Measurements from ENCODE around the gene CHCHD10.
A peak's percentile ranks its signal among the peaks of the same experiment; 100 is the strongest.

The CHCHD10 gene

DNA sequence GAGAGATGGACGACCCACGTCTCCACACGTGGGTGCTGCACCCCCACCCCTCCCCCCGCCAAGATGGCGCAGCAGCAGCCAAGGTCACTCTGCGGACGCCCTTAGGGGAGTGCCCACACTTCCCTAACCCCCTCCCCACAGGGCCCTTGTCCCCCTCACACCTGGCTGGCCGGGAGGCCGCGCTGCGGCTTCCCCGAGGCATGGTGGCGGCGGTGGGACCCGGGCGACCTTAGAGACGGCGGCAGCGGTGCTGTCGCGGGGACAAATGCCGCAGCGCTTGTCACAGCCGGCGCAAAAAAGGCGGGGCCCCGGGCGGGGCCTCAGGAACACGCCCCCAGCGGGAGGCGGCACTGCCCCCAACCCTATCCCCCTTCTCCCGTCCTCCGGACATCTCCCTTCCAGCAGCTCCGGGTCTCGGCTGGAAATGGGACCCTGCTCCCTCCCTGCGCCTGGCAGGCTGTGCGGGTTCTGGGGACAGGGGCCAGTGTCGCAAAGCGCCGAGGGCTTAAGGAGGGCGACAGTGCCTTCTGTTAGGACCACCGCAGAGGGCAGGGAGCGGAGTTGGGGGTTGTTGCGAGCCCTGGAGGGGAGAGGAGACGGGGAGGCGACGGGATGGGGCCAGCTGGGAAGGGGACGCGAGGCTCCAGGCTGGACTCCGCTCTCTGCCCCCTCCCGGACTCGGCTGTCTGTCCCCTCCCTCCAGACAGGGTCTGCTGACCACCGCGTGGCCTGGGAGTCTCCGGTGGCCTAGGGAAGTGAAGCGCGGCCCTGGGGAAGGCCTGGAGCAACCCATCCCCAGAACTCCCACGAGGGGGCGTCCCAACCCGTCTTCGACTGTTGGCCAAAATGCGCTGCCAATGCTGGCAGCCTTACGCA lies at the start of gene CHCHD10:
CHCHD10 (minus strand) TSS at position 300 of the 876 bp plus-strand sequence; CDS start at position 202, 98 bp downstream.
- DNase-seq = peak; percentile 53

DNA sequence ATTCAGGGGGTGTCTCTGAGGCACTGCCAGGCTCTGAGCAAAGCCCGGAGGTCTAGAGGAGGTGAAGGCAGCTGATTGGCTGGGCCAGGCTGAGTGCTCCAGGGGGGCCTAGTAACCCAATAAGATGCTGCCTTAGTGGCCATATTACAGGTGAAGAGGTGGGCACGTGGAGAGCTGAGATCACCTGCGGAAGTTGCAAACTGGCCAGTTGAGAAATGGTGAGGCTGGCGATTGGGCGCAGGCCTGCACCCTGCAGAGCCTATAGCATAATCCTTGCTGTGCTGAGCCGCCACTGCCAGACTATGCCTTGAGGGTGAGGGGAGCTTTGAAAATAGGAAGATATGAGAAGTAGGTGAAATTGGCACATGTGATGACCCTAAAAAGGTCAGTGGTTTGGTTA lies 49.4 kb upstream of the CHCHD10 start:
- no peak for DNase-seq

DNA sequence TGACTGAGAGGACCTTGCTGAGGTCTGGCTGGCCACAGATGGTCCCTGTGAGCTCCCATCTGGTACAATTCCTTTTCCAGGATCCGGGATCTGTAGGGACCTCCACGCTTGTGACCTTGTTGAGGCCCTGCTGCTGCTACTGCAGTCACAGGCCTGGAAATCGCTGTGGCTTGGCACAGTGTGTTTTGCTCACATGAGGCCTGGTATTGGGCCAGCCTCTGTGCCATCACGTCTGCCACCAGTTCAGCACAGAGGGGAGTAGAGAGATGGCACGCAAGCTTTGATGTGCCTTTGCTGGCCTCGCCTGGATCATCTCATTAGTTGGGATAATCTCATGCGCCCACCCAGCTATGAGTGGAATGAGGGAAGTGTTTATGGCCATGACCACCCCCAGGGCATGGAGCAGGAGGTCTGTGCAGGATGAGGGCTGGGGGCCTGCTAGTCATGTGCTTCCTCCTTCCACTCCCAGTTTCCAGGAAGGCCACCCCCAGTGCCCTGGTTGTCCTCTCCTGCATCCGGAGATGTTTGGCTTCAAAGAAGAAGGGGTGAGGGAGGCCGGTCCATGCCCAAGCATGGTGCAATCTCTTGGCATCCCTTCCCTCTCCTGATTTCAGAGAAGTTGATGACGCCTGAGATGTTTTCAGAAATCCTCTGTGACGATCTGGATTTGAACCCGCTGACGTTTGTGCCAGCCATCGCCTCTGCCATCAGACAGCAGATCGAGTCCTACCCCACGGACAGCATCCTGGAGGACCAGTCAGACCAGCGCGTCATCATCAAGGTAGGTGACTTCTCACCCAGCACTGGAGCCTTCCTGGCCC lies 48.6 kb upstream of the CHCHD10 start:
- no peak for DNase-seq

DNA sequence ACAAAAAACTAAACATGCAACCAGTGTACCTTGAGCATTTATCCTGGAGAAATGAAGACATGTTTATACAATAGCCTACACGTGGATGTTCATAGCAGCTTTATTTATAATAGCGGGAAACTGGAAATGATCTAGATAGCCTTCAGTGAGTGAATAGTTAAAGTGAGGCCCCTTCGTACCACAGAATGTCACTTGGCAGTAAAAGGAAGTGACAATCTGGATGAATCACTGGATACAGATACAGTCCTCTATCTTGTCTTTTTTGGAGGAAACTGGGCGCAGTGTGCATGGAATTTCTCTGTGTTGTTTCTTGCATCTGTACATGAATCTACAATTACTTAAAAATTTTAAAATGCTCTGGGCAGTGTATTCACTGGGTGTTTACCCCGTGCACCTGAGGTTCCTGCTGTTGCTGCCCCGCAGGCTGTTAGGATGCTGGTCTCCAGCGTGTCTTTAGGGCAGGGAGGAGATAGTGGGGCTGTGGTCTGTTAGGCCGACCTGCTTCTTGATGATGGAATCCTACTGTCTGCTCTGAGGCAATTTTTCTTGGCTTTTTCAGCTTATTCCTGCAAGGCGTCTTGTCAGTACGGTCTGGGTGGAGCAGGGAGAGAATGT lies 47.9 kb upstream of the CHCHD10 start:
- no peak for DNase-seq

- DNase-seq = no peak
Observed at GRCh38 chr22:23812378-23812777, 44.6 kb upstream of the CHCHD10 start.

GRCh38 chr22:23806837-23807236 lies 39.1 kb upstream of the CHCHD10 start:
- DNase-seq = no peak

DNA sequence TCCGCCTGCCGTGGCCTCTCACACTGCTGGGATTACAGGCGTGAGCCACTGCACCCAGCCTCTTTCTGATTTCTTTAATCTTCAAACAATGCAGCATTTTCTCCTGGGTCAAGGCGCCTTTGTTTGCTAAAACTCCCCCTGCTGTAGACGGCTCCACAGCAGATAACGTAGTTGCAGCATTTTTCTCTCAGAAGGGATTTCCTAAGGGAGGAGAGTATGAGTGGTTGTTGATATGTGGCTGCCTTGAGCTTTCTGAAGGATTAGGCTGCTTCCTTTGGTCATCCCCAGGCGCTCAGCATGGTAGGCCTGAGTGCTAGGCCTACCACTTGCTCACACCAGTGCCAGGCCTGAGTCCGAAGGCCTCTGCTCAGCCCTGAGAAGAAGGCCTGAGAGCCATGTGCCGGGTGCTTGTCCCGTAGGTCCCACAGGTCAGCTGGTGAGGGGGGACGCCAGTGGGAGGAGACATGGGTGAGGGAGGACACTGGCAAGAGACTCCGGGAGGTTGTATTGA lies 37.1 kb upstream of the CHCHD10 start:
- DNase-seq = no peak

DNA sequence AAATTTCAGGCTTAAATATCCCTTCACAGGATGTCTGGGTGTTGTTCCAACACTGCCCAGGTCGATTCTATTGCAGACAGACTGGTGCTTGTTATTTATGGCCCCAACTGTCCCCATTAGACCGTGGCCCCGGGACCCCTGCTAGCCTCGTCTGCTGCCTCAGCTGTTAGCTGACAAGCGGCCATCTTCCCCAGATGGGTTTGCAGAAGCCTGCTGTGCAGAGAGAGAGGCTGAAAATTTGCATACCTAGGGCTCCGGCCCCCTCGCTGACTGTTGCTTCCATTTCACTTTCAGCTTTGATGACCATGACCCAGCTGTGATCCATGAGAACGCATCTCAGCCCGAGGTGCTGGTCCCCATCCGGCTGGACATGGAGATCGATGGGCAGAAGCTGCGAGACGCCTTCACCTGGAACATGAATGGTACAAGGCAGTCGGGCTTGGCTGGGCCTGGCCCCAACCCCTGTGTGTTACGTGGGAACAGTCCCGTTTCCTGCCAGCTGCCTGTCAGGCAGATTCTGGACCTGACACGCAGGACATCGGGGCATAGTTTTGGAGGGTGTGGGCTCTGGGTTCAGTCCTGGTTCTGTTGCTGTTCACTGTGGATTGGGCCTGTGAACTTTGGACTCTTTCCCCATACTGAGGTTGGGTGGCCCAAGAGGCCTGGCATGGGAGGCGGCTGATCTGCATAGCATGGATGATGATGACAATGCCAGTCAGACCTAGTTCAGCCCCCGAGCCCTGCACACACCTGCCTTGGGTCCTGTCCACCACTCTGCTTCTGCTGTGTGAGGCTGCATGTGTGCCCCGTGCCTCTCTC lies 35.4 kb upstream of the CHCHD10 start:
- DNase-seq = no peak

DNA sequence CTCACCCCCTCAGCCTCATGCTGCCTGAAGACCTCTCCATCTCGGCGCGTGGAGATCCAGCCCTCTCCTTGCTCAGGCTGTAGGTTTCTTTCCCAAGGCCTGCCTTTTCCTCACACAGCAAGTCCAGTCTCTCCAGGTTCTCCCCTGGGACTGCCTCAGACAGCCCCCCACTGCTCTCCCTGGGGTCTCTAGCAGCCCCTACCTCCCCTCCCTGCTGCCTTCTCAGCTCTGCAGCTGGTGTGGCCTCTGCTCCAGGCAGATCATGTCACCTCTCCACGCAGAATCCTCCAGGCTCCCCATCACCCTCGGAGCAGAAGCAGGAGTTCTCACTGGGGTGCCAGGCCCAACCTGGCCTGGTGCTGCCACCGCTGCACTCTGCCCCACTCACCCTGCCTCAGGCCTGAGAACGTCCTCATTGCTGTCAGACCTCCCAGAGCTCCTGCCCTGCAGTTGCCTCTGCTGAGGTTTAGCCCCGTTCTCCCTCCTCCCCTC lies 34.2 kb upstream of the CHCHD10 start:
- no peak for DNase-seq

GRCh38 chr22:23801238-23801821 lies 33.6 kb upstream of the CHCHD10 start:
- DNase-seq = no peak

- DNase-seq = no peak
Observed at GRCh38 chr22:23800297-23801237, 32.8 kb upstream of the CHCHD10 start.

DNA sequence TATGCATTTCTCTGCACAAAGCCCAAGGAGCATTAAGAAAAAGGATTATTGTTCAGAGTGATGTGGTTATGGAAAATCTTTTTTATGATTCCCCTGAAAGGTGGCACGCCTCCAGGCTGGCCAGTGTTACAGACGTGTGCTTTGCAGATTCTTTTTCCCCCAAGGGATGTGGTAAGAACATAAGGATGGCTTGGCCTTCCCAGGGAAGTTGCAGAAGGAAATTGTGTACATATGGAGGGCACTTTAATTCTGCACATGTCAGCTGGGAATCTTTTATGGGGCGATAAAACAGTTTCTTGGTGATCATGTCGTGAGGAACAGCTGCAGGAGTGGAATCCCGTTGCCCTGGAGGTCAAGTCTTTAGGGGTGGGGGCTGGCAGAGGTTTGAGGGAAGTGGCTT lies 28.7 kb upstream of the CHCHD10 start:
- no peak for DNase-seq

- no peak for DNase-seq
Observed at GRCh38 chr22:23793326-23793725, 25.6 kb upstream of the CHCHD10 start.

DNA sequence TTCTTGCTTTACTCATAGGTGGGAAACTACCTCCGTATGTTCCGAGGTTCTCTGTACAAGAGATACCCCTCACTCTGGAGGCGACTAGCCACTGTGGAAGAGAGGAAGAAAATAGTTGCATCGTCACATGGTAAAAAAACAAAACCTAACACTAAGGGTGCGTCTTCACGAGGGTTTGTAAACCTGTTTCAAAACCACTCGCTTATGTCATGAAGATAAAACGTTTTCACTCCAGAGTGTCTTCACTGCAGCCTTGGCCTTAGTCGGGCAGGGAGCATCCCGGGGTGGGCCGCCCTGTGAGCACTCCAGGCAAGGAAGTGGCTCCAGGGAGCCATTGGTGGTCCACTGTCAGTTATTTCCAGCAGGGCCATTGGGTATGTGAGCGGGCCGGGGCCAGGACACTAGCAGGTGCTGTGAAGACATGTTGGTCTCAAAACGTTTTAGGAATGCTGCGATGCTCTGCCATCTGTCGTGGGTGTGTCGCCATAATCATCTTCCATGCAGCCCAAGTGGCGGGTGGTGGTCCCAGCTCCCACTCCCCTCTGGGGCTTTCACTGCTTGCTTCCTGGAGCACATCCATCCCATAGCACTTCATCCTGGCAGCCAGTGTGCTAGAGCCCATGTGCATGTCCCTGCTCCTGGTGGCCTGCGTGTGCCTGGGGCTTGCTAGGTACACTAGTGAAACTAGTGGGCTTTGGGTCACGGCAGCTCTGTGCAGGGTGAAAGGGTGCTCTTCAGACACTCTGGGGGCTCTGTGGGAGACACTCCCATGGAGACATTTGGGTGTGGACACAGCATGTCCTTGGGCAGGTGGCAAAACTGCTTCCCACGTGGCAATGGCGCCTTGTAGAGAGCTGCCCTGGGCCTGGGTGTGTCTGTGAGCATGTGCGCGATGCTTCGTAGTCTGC lies 24.2 kb upstream of the CHCHD10 start:
- no peak for DNase-seq

DNA sequence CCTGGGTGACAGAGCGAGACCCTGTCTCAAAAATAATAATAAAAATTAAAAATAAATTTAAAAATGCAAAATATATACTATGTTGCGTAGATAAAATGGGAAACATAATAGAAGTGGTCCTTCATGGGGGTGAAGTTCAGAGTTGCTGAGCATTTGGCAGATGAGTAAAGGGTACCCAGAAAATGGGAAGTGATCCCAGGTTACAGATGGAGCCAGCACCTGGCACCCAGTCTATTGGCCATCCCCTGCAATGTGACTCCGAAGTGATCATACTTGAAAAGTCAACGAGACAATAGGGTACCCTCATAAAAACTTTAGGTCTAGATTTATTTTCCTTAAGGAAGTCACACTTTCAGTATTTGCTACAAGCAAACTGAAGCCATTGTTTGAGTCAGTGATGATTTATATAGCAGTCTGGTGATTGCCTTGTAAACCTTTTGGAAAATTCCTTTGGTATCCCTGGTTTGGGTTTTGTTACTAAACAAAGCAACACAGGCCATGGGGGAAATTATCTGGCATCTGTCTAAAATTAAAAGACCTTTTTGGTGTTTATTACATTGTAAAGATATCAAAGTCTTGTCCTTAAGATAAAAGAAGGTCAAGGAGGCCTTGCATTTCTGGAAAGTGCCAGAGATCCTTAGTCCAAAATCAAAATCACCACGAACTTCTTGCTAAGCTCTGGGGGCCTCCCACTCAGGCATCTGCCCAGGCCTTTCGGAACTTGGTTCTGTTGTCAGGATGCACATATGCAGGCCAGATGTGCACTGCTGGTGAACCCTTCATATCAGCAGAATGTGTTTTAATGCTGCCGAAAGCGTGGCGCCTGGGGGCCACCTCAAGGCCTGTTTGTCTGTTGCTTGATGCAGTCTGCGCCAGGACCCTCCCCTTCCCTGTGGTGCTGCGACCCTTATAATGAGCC lies 23.3 kb upstream of the CHCHD10 start:
- DNase-seq = no peak

DNA sequence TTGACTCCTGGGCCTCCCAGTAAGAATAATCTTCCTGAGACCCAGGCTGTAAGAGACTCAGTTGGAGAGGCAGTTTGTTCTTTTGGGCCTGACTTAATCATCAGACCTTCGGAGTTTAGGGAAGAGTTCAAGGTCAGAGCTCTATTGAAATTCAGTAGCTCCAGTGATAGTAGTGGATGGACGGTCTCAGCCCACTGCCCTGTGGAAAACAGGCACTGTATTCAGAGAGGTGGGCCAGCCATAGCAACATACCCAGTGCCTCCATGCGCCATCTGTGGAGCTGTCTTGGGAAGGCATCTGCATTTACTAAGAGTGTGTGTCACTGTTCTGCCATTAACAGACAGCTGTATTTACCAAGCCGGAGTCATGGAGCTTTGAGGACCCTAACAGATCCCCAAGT lies 21.9 kb upstream of the CHCHD10 start:
- no peak for DNase-seq

GRCh38 chr22:23789121-23789520 lies 21.3 kb upstream of the CHCHD10 start:
- no peak for DNase-seq

- no peak for DNase-seq
Observed at GRCh38 chr22:23787910-23788309, 20.1 kb upstream of the CHCHD10 start.

DNA sequence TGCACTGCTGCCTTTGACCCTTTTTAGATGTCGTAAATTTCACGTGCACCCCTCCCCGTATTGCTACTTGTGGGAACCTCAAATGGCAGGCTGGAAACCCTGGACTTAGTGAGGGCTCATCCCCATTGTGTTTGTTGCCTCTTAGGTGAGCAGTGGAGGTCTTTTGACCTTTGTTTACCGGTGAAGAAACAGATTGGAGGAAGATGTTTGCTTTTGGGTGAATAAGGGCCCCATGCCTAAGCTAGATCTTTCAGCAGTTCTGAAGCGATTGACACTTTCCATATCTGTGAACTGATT lies 19.8 kb upstream of the CHCHD10 start:
- no peak for DNase-seq

All from NCI-H524 treated with DMSO at 0.1 percent for 48 hours (cell line).